ENCODE measurements around the gene BACE2.

DNA sequence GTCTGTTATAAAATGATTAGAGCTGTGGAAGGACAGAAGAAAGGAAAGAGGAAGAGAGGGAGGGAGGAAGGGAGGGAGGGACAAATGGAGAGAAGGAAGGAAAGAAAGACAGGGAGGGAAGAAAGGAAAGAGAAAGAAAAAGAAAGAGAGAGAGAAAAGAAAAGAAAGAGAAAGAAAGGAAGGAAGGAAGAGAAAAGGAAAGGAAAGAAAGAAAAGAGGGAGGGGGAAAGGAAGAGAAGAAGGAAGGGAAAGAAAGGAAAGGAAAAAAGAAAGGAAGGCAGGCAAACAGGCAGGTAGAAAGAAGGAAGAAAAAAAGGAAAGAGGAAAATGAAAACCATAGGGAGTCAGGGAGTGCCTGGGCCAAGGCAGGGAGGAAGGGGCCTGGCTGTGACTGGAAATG, 14.5 kb upstream of the BACE2 start:
- TF ChIP-seq POLR2A (IDR thresholded peaks at IDR 0.05) (no peak), POLR2AphosphoS5 (IDR thresholded peaks at IDR 0.05) (no peak)
- TF ChIP-seq, protein P1, sequence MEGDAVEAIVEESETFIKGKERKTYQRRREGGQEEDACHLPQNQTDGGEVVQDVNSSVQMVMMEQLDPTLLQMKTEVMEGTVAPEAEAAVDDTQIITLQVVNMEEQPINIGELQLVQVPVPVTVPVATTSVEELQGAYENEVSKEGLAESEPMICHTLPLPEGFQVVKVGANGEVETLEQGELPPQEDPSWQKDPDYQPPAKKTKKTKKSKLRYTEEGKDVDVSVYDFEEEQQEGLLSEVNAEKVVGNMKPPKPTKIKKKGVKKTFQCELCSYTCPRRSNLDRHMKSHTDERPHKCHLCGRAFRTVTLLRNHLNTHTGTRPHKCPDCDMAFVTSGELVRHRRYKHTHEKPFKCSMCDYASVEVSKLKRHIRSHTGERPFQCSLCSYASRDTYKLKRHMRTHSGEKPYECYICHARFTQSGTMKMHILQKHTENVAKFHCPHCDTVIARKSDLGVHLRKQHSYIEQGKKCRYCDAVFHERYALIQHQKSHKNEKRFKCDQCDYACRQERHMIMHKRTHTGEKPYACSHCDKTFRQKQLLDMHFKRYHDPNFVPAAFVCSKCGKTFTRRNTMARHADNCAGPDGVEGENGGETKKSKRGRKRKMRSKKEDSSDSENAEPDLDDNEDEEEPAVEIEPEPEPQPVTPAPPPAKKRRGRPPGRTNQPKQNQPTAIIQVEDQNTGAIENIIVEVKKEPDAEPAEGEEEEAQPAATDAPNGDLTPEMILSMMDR (IDR thresholded peaks at IDR 0.05), result no peak
